ENCODE measurements around the gene GNB4.

GNB4 gene

DNA sequence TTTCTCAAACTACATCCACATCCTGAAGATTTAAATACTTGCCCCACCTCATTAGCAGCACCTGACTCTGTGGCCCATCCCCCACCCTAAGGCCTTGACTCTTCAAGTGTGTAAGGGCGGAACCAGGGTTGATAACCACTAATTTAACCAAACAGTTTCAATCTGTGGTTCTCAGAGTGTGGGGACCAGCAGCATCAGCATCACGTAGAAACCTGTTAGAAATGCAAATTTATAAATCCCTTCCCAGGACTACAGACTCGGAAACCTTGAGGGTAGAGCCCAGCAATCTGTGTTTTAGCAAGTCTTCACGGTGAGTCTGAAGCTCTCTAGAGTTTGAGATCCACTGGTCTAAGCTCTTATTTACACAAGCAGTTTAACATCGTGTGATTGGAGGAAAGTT, 12.4 kb downstream of the GNB4 start:
- Histone ChIP-seq H3K36me3 (replicated peaks) (no peaks in the 10 kb centered on the region), H3K4me3 (ENCODE audit: low read depth, low read length) (no peak overlapping the region), H3K27ac (no peak overlapping the region), H3K27me3 (replicated peaks) (no peaks in the 10 kb centered on the region)
- TF ChIP-seq, protein P1, sequence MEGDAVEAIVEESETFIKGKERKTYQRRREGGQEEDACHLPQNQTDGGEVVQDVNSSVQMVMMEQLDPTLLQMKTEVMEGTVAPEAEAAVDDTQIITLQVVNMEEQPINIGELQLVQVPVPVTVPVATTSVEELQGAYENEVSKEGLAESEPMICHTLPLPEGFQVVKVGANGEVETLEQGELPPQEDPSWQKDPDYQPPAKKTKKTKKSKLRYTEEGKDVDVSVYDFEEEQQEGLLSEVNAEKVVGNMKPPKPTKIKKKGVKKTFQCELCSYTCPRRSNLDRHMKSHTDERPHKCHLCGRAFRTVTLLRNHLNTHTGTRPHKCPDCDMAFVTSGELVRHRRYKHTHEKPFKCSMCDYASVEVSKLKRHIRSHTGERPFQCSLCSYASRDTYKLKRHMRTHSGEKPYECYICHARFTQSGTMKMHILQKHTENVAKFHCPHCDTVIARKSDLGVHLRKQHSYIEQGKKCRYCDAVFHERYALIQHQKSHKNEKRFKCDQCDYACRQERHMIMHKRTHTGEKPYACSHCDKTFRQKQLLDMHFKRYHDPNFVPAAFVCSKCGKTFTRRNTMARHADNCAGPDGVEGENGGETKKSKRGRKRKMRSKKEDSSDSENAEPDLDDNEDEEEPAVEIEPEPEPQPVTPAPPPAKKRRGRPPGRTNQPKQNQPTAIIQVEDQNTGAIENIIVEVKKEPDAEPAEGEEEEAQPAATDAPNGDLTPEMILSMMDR (IDR thresholded peaks at IDR 0.05; ENCODE audit: low read depth, low read length, missing control alignments): no peak
- in situ Hi-C loops (cut with HindIII; ENCODE audit: low pct_ligation_motif_present, low sequenced_read_pairs): no loop called here
- DNase-seq: no peak

DNA sequence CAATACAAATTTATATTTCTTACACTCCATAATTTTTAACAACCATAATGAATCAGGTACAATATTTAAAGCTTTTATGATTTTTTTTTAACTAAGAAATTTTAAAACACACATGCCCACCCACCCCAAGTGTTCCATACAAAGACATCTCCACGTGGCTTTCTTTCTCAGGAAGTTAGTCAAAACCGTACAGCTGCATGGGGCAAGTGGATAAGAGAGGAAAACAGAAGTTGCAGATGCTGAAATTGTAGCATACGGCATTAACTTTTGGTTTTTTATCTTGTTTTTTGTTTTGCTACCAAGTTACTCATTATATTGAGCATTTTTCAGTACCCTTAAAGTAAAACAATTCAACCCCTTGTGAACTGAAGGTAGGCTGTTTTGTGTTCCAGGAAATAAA, 14.8 kb downstream of the GNB4 start:
- H3K27me3 ChIP-seq (replicated peaks): no peaks in the 10 kb centered on the region
- no peak overlapping the region for H3K27ac ChIP-seq
- no peak for DNase-seq
- in situ Hi-C loops (cut with HindIII; ENCODE audit: low pct_ligation_motif_present, low sequenced_read_pairs): no loop called here
- H3K4me3 ChIP-seq (ENCODE audit: low read depth, low read length): no peak overlapping the region
- TF ChIP-seq, protein P1 (IDR thresholded peaks at IDR 0.05; ENCODE audit: low read depth, low read length, missing control alignments): no peak
- no peaks in the 10 kb centered on the region for H3K36me3 ChIP-seq (replicated peaks)

DNA sequence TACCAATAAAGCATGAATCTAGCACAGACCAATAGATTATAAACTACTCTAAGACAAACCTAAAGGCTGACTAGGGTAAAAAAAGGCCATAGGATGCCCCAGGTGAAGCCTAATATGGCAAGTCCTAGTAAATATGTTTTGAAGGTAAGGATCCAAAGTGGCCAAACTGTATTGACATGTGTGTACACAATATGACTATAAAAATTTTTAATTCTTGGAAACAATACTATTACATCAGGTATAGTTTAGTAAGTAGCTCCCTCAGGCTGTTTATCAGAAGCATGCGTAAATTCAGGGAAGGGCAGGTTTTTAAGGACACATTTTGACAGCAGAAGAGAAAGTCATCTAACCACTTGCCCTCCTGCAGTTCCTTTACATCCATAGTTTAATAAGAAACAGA, 18.8 kb downstream of the GNB4 start:
- H3K27ac ChIP-seq: no peak overlapping the region
- in situ Hi-C loops (cut with HindIII; ENCODE audit: low pct_ligation_motif_present, low sequenced_read_pairs): no loop called here
- no peak for DNase-seq
- no peaks in the 10 kb centered on the region for H3K27me3 ChIP-seq (replicated peaks)
- no peaks in the 10 kb centered on the region for H3K36me3 ChIP-seq (replicated peaks)
- TF ChIP-seq, protein P1 (IDR thresholded peaks at IDR 0.05; ENCODE audit: low read depth, low read length, missing control alignments): no peak
- no peak overlapping the region for H3K4me3 ChIP-seq (ENCODE audit: low read depth, low read length)

DNA sequence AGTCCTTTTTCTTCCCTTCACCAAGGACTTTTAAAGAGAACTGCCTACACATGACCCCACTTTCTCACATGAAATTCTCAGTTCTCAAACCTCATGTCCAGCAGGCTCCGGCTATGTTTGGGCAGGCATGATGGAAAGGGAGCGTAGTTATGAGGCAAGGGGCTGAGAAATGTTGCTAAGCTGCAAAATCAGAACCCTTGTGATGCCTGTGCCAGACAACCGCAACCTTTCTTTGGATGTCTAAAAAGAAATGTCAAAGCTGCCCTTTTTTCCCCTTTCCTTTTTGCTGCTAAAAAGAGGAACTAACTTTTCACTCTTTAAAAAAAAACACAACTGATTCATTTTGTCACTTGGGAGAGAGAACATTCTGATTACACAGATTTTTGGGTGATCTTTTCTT, 19.2 kb downstream of the GNB4 start:
- in situ Hi-C loops (cut with HindIII; ENCODE audit: low pct_ligation_motif_present, low sequenced_read_pairs): no loop called here
- H3K27me3 ChIP-seq (replicated peaks): no peaks in the 10 kb centered on the region
- no peaks in the 10 kb centered on the region for H3K36me3 ChIP-seq (replicated peaks)
- no peak overlapping the region for H3K4me3 ChIP-seq (ENCODE audit: low read depth, low read length)
- no peak for DNase-seq
- H3K27ac ChIP-seq: no peak overlapping the region
- TF ChIP-seq, protein P1 (IDR thresholded peaks at IDR 0.05; ENCODE audit: low read depth, low read length, missing control alignments): no peak

DNA sequence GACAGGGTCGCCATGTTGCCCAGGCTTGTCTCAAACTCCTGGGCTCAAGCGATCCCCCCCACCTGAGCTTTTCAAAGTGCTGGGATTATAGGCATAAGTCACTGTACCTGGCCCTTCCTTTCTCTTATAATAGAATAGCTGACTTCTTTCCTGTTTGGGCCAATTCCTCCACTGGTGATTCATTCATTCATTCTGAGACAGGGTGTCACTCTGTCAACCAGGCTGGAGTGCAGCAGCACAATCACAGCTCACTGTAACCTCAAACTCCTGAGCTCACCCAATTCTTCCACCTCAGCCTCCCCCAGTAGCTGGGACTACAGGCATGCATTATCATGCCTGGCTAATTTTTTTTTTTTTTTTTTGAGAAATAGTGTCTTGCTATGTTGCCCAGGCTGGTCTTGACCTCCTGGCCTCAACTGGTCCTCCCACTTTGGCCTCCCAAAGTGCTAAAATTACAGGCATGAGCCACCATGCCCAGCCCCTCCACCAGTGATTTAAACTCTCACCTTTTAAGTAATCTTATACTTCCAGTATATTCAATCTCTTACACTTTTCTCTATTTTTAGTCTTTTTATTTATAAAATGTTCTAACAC, 20.9 kb downstream of the GNB4 start:
- Histone ChIP-seq H3K36me3 (replicated peaks) (peaks cover 6% of the 10 kb centered on the region), H3K27me3 (replicated peaks) (no peaks in the 10 kb centered on the region), H3K27ac (no peak overlapping the region), H3K4me3 (ENCODE audit: low read depth, low read length) (no peak overlapping the region)
- no peak for DNase-seq
- in situ Hi-C loops (cut with HindIII; ENCODE audit: low pct_ligation_motif_present, low sequenced_read_pairs): no loop called here
- TF ChIP-seq, protein P1 (IDR thresholded peaks at IDR 0.05; ENCODE audit: low read depth, low read length, missing control alignments): no peak

DNA sequence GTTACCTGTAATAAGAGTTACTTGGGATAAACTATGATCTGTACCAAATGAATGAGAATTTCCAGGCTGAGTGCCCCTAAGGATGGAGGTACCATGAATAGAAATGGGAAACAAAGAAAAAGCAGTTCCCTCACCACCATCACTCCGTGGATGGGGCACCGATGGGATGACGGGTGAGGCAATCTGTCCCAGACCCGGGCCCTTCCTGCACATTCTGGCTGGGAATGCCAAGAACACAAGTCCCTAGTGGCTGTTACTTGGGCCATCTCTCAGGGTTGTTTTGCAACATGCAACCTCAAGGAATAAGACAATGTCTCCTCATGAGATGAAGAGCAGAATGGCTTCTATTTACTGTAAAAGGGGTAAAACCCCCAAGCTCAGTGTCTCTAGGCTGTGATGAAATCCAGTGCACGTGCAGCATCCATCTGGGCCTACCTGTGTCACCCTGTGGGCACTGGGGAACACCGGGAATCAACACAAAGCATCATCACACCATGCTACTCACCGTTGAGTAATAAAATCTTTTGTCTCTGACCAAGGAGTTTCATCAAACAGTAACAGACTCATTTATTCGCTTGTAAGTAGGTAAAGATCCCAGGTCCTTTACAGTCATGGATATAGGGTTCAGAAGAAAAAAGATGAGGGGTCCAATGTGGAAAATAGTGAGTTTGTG, 22.3 kb downstream of the GNB4 start:
- no peak overlapping the region for H3K27ac ChIP-seq
- TF ChIP-seq, protein P1 (IDR thresholded peaks at IDR 0.05; ENCODE audit: low read depth, low read length, missing control alignments): no peak
- DNase-seq: no peak
- H3K4me3 ChIP-seq (ENCODE audit: low read depth, low read length): no peak overlapping the region
- peaks cover 18% of the 10 kb centered on the region for H3K36me3 ChIP-seq (replicated peaks)
- H3K27me3 ChIP-seq (replicated peaks): no peaks in the 10 kb centered on the region
- in situ Hi-C loops (cut with HindIII; ENCODE audit: low pct_ligation_motif_present, low sequenced_read_pairs): no loop called here
